Keratinocyte (primary cell): ENCODE results near the gene DDX53. TPM values are rescaled to one million over a fixed set of nuclear protein-coding genes. Genes with fewer than 3 reads are reported as not detected.

Experiments used
- DNase-seq: peaks from one replicate; pipeline ENCODE4 v3.0.0-alpha.2; 2011; ENCODE audit warnings: low read depth, missing footprints, low spot score
- FAIRE-seq: peaks from 2 replicates; lab custom pipeline; 2011; peaks lifted over from hg19 to GRCh38; lab: Jason Lieb, UNC
- H2AFZ ChIP-seq: 2 replicates; pipeline ENCODE4 v1.6.0; 2012; ENCODE audit warnings: low read length, control low read depth, inconsistent platforms; ENCODE audit not compliant: control insufficient read depth
- H3K27ac ChIP-seq: 2 replicates; pipeline ENCODE4 v1.5.1; 2011; ENCODE audit warnings: low read length; ENCODE audit not compliant: control insufficient read depth, insufficient read depth
- H3K27me3 ChIP-seq: 3 replicates; pipeline ENCODE4 v1.6.0; 2011; ENCODE audit warnings: low read length; ENCODE audit not compliant: control insufficient read depth, insufficient read depth; ENCODE audit errors: extremely low read depth
- H3K36me3 ChIP-seq, 2 experiments: 2 replicates in 1 of 2; 3 replicates in 1 of 2; pipeline ENCODE4 v1.5.1; 2011; ENCODE audit warnings: low read length in 2 of 2, mild to moderate bottlenecking in 1 of 2; ENCODE audit not compliant: control insufficient read depth in 2 of 2, insufficient read depth in 2 of 2; ENCODE audit errors: extremely low read depth in 1 of 2
- H3K4me1 ChIP-seq: 3 replicates; pipeline ENCODE4 v1.5.1; 2011; ENCODE audit warnings: low read length; ENCODE audit not compliant: control insufficient read depth, insufficient read depth; ENCODE audit errors: extremely low read depth
- H3K4me2 ChIP-seq: 3 replicates; pipeline ENCODE4 v1.6.0; 2011; ENCODE audit warnings: low read depth, low read length; ENCODE audit not compliant: control insufficient read depth, insufficient read depth; ENCODE audit errors: extremely low read depth
- H3K4me3 ChIP-seq, 3 experiments: fragments of 200-600 bp in 1 of 3; sonication (generic) in 1 of 3; 2 replicates in 2 of 3; 3 replicates in 1 of 3; pipeline ENCODE4 v1.5.1; 2011 to 2016; ENCODE audit warnings: low read length in 3 of 3, mild to moderate bottlenecking in 3 of 3, control low read depth in 2 of 3, inconsistent platforms in 1 of 3, low read depth in 1 of 3, mixed read lengths in 1 of 3, mixed run types in 1 of 3, moderate library complexity in 1 of 3; ENCODE audit not compliant: control insufficient read depth in 2 of 3, insufficient read depth in 2 of 3; ENCODE audit errors: extremely low read depth in 1 of 3
- H3K79me2 ChIP-seq: 2 replicates; pipeline ENCODE4 v1.6.0; 2012; ENCODE audit warnings: low read length; ENCODE audit not compliant: control insufficient read depth, insufficient read depth
- H3K9ac ChIP-seq: 3 replicates; pipeline ENCODE4 v1.6.0; 2011; ENCODE audit warnings: low read length; ENCODE audit not compliant: control insufficient read depth, insufficient read depth; ENCODE audit errors: extremely low read depth
- H3K9me1 ChIP-seq: 3 replicates; pipeline ENCODE4 v1.6.0; 2011; ENCODE audit warnings: low read length; ENCODE audit not compliant: control insufficient read depth, insufficient read depth; ENCODE audit errors: extremely low read depth
- H3K9me3 ChIP-seq: 2 replicates; pipeline ENCODE4 v1.5.1; 2012; ENCODE audit warnings: low read depth, low read length; ENCODE audit not compliant: control insufficient read depth
- H4K20me1 ChIP-seq: 3 replicates; pipeline ENCODE4 v1.6.0; 2011; ENCODE audit warnings: low read length; ENCODE audit not compliant: control insufficient read depth, insufficient read depth; ENCODE audit errors: extremely low read depth
- EZH2 ChIP-seq: IDR thresholded peaks from one replicate; pipeline ENCODE4 v1.6.1; 2012; ENCODE audit warnings: inconsistent platforms, mild to moderate bottlenecking, low read length, moderate library complexity
- dilution Hi-C: fragments of 300-500 bp; cut with MboI; formaldehyde crosslinking; loops from one replicate; pipeline ENCODE4 v1.7.0; 2020; ENCODE audit warnings: low sequenced_read_pairs; ENCODE audit not compliant: extremely low pct_ligation_motif_present
- polyA plus RNA-seq, 5 experiments: library from polyadenylated mRNA; depleted of rRNA in 3 of 5; stranded (reverse) in 3 of 5; stranded (forward) in 1 of 5; unstranded in 1 of 5; fragments of >200 nt; gene quantifications; 1 replicate in 1 of 5; 2 replicates in 3 of 5; 3 replicates in 1 of 5; pipeline versions ENCODE4 v1.2.1 to v1.2.3, GENCODE V29; 2011 to 2012; ENCODE audit warnings: missing spikeins in 2 of 5, low read depth in 1 of 5, low replicate concordance in 1 of 5
- TF ChIP-seq, protein P1 (sequence below), 3 experiments: IDR thresholded peaks in 1 of 3; conservative IDR thresholded peaks in 1 of 3; optimal IDR thresholded peaks in 1 of 3; 2 replicates in 2 of 3; 3 replicates in 1 of 3; pipeline versions ENCODE3 to v1.5.1; 2011; ENCODE audit warnings: low read length in 3 of 3, mild to moderate bottlenecking in 3 of 3, moderate library complexity in 2 of 3, control low read depth in 1 of 3, inconsistent platforms in 1 of 3; ENCODE audit not compliant: insufficient read depth in 2 of 3; ENCODE audit errors: extremely low read depth in 1 of 3

Gene DDX53
- polyA plus RNA-seq, 1 donor (not counting 4 experiments of a cell fraction or from before 2014, with no cell fraction given): not detected

- Histone ChIP-seq H3K27me3 (no peaks in the 10 kb centered on the region), H3K79me2 (no peaks in the 10 kb centered on the region), H3K36me3 (no peaks in the 10 kb centered on the region), H3K9me1 (no peaks in the 10 kb centered on the region), H4K20me1 (no peaks in the 10 kb centered on the region), H3K4me2 (no peak overlapping the region), H3K9me3 (no peaks in the 10 kb centered on the region), H3K27ac (no peak overlapping the region), H3K4me1 (no peaks in the 10 kb centered on the region), H3K4me3 (no peak overlapping the region), H2AFZ (no peak overlapping the region), H3K9ac (no peak overlapping the region)
- FAIRE-seq (no peak), DNase-seq (no peak)
- dilution Hi-C loops: no loop called here
- TF ChIP-seq EZH2: no peak
- TF ChIP-seq, protein P1, sequence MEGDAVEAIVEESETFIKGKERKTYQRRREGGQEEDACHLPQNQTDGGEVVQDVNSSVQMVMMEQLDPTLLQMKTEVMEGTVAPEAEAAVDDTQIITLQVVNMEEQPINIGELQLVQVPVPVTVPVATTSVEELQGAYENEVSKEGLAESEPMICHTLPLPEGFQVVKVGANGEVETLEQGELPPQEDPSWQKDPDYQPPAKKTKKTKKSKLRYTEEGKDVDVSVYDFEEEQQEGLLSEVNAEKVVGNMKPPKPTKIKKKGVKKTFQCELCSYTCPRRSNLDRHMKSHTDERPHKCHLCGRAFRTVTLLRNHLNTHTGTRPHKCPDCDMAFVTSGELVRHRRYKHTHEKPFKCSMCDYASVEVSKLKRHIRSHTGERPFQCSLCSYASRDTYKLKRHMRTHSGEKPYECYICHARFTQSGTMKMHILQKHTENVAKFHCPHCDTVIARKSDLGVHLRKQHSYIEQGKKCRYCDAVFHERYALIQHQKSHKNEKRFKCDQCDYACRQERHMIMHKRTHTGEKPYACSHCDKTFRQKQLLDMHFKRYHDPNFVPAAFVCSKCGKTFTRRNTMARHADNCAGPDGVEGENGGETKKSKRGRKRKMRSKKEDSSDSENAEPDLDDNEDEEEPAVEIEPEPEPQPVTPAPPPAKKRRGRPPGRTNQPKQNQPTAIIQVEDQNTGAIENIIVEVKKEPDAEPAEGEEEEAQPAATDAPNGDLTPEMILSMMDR (optimal IDR thresholded peaks at IDR 0.05 in 1 of 3, IDR thresholded peaks at IDR 0.05 in 1 of 3, conservative IDR thresholded peaks at IDR 0.05 in 1 of 3; ENCODE audit: extremely low read depth in 1 of 3, insufficient read depth in 2 of 3, low read length in 3 of 3): no peak
Measured at GRCh38 chrX:22959204-22959920, 40.4 kb upstream of the DDX53 start.

GRCh38 chrX:22963196-22963595 lies 36.6 kb upstream of the DDX53 start:
- no peaks in the 10 kb centered on the region for H3K79me2 ChIP-seq
- no peak overlapping the region for H2AFZ ChIP-seq
- H3K4me3 ChIP-seq: no peak overlapping the region
- H3K9me3 ChIP-seq: no peaks in the 10 kb centered on the region
- H3K9me1 ChIP-seq: no peaks in the 10 kb centered on the region
- H4K20me1 ChIP-seq: no peaks in the 10 kb centered on the region
- dilution Hi-C loops: no loop called here
- no peaks in the 10 kb centered on the region for H3K36me3 ChIP-seq
- TF ChIP-seq, protein P1 (optimal IDR thresholded peaks at IDR 0.05 in 1 of 3, IDR thresholded peaks at IDR 0.05 in 1 of 3, conservative IDR thresholded peaks at IDR 0.05 in 1 of 3; ENCODE audit: extremely low read depth in 1 of 3, insufficient read depth in 2 of 3, low read length in 3 of 3): no peak
- no peak for TF ChIP-seq EZH2
- H3K9ac ChIP-seq: no peak overlapping the region
- no peak overlapping the region for H3K27ac ChIP-seq
- H3K4me1 ChIP-seq: no peaks in the 10 kb centered on the region
- H3K27me3 ChIP-seq: no peaks in the 10 kb centered on the region
- no peak for FAIRE-seq
- H3K4me2 ChIP-seq: no peak overlapping the region
- no peak for DNase-seq
